Kidney epithelial cell (primary cell): ENCODE measurements around the gene STUB1. TPM values are rescaled to one million over a fixed set of nuclear protein-coding genes. Genes with fewer than 3 reads are reported as not detected.

Source experiments
- DNase-seq: peaks from one replicate; pipeline ENCODE4 v3.0.0-alpha.2; 2010; ENCODE audit warnings: low read depth
- H3K27me3 ChIP-seq: 2 replicates; pipeline ENCODE4 v1.6.0; 2011; ENCODE audit warnings: low read length; ENCODE audit not compliant: control insufficient read depth, insufficient read depth
- H3K36me3 ChIP-seq: 2 replicates; pipeline ENCODE4 v1.5.1; 2011; ENCODE audit warnings: low read length; ENCODE audit not compliant: control insufficient read depth, insufficient read depth
- H3K4me3 ChIP-seq: 2 replicates; pipeline ENCODE4 v1.5.1; 2011; ENCODE audit warnings: low read depth, mild to moderate bottlenecking, control low read depth, low read length
- total RNA-seq: library from RNA; depleted of rRNA; stranded (reverse); fragments of >200 nt; gene quantifications from 2 replicates; pipeline ENCODE4 v1.2.3, GENCODE V29; 2015
- TF ChIP-seq, protein P1 (sequence below): IDR thresholded peaks from 2 replicates; pipeline ENCODE4 v1.5.1; 2011; ENCODE audit warnings: mild to moderate bottlenecking, moderate library complexity, low read length, control low read depth, inconsistent platforms; ENCODE audit not compliant: insufficient read depth, poor library complexity, severe bottlenecking

STUB1 gene
- total RNA-seq, 1 donor from 2014 or later: 133 TPM

- DNase-seq: no peak
- Histone ChIP-seq H3K4me3 (peak overlapping the region; percentile 53), H3K36me3 (no peaks in the 10 kb centered on the region), H3K27me3 (no peaks in the 10 kb centered on the region)
- TF ChIP-seq, protein P1, sequence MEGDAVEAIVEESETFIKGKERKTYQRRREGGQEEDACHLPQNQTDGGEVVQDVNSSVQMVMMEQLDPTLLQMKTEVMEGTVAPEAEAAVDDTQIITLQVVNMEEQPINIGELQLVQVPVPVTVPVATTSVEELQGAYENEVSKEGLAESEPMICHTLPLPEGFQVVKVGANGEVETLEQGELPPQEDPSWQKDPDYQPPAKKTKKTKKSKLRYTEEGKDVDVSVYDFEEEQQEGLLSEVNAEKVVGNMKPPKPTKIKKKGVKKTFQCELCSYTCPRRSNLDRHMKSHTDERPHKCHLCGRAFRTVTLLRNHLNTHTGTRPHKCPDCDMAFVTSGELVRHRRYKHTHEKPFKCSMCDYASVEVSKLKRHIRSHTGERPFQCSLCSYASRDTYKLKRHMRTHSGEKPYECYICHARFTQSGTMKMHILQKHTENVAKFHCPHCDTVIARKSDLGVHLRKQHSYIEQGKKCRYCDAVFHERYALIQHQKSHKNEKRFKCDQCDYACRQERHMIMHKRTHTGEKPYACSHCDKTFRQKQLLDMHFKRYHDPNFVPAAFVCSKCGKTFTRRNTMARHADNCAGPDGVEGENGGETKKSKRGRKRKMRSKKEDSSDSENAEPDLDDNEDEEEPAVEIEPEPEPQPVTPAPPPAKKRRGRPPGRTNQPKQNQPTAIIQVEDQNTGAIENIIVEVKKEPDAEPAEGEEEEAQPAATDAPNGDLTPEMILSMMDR: peak; percentile 53
Observed at GRCh38 chr16:648071-648780, 32.0 kb upstream of the STUB1 start.

DNA sequence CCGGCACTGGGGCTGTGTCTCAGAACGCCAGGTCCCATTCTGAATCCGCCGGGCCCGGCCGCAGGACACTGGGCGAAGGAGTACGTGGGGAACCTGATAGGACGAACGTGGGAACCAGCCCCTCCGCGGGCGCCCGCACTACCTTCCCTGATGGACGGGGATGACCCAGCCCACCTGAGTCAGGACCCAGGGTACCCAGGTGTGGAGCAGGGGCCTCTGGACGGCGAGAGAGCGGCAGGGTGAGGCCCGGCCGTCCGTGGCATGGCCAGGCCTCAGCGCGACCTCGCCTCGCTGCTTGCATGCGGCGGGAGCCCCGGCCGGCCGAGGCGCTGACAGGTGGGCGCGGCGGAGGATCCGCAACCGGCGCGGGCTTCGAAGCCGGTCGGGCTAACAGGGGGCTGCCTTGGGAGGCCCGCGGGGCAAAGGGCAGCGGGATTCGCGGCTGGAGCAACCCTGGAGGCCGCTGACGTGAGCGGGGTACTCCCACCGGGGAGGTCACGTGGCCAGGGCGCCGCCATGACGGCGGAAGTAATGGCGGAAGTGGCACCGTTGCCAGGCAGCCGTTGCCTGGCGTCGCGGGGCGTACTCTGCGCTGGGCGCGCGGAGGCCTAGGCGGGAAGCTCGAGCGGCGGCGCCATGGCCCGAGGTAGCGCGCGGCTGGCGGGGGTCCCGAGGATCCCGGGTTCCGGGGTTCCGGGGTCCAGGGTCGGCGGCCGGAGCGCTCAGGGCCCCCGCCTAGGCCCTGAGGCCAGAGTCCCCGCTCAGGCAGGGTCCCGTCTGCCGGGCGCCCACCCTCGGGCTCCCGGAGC, 31.2 kb upstream of the STUB1 start, which contains the start of gene WDR90:
Gene WDR90 (plus strand): TSS at position 585 of the 809 bp plus-strand sequence. CDS start 52 bp downstream, at position 637.
- peak; percentile 62 for DNase-seq
- Histone ChIP-seq H3K27me3 (no peaks in the 10 kb centered on the region), H3K4me3 (peak within 1 kb of the TSS; percentile 53), H3K36me3 (no peaks in the 10 kb centered on the region)
- TF ChIP-seq, protein P1: no peak

- TF ChIP-seq, protein P1: no peak
- DNase-seq: no peak
- Histone ChIP-seq H3K27me3 (no peaks in the 10 kb centered on the region), H3K4me3 (peak overlapping the region; percentile 53), H3K36me3 (no peaks in the 10 kb centered on the region)
Observed at GRCh38 chr16:649631-650030, 30.6 kb upstream of the STUB1 start.

DNA sequence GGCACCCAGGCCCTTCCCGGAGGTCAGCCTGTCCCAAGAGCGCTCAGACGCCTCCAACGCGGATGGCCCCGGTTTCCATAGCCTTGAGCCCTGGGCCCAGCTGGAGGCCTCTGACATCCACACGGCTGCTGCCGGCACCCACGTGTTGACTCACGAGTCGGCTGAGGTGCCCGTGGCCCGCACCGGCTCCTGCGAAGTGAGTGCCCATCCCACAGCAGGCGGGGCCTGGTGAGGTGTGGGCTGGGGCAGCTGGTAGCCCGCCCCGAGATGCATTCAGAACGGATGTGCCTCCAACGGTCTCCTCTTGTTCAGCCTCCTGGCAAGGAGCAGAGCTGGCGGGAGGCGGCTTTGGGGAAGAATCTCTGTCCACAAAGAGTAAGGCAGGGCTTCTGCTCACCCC, 28.4 kb upstream of the STUB1 start:
- TF ChIP-seq, protein P1: no peak
- no peak for DNase-seq
- Histone ChIP-seq H3K27me3 (no peaks in the 10 kb centered on the region), H3K4me3 (no peak overlapping the region), H3K36me3 (no peaks in the 10 kb centered on the region)

- H3K27me3 ChIP-seq: no peaks in the 10 kb centered on the region
- TF ChIP-seq, protein P1: no peak
- no peak for DNase-seq
- H3K36me3 ChIP-seq: no peaks in the 10 kb centered on the region
- H3K4me3 ChIP-seq: no peak overlapping the region
Observed at GRCh38 chr16:652454-653305, 27.5 kb upstream of the STUB1 start.
